ENCODE measurements around the gene RNF207.
A peak's percentile ranks its signal among the peaks of the same experiment; 100 is the strongest.

RNF207 gene

GRCh38 chr1:6175411-6175828 lies 30.5 kb upstream of the RNF207 start:
- DNase-seq, result no peak

GRCh38 chr1:6176779-6177178 lies 29.1 kb upstream of the RNF207 start:
- DNase-seq, result no peak

DNA sequence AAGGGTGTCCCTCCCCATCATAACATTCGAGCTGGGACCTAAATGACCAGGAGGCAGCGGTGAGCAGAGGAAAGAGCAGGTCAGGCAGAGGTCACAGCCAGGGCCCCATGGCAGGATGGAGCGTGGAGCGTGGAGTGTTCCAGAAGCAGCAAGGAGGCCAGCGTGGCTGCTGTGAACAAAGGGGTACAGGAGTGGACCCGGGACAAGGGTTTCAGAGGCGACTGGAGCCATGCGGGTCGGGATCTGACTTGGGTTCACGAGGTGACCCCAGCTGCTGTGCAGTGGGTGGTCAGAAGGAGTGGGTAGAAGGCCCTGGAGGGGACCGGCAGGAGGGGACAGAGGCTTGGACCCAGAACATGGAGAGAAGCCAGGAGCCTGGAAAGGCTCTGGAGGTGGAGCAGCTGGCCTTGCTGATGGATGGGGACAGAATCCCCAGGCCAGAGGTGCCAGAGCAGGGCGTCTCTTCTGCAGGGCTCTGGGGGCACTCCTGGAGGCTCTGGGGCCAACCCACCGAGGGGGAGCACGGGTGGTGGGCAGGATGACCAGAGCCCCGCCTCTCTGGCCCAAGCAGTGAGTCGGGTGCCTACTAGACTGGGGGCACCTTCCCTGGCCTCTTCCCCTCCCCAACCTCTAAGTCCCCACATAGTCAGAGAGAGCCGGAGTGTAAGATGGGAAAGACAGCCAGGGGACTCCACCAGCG lies 28.1 kb upstream of the RNF207 start:
- DNase-seq, result no peak

GRCh38 chr1:6178751-6179563 lies 27.0 kb upstream of the RNF207 start:
- DNase-seq, result no peak

GRCh38 chr1:6179564-6180175 lies 26.2 kb upstream of the RNF207 start:
- no peak for DNase-seq

DNA sequence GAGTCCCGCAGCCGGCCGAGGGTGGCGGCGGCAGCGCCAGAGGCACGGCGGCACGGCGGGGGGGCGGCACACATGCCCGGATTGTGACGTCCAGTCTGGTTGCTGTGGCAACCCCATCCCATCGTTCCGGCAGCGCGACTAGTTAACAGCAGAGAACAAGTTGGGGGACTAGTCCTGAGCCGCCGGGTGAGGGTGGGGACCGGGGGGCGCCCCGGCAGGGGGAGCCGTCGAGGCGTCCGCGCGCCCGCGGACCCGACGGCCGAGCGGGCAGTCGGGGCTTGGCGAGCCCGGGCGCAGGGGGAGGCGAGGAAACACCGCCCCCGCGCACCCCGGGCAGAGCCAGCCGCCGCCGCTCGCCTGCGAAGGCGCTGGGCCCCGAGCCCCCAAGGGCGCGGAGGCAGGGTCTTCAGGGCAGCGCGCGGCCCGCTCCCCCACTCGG lies 25.6 kb upstream of the RNF207 start, which contains the start of gene CHD5:
Gene CHD5 (minus strand): TSS at position 54 of the 439 bp plus-strand sequence. CDS start 298 bp downstream, outside the sequence.
- DNase-seq, result peak; percentile 40

DNA sequence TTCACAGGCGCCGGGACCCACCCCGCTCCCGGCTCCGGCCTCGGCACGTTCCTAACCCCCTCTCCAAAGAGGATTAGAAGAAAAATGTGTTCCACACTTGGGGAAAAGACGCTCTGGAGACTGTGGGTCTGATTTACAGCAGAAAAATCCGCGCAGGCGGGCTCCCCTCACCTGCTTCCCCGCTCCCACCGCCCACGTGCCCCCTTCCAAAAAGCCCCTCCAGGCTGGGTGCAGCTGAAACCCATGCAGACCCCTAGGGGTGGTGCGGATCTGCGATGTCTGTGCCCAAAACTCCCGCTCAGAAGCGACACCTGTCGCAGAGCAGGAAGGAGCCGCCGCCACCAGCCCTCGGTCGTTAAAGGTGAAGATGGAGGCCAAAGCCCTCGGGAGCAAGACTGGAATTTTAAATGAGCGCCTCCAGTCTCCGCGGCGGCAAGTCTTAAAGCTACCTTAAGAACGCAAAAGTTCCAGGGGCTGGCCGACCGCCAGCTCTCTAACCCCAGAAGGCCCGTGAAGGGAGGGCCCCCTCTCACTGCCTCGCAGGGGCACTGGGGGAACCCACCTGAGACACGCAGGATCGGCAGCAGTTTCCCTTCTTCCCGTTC lies 25.1 kb upstream of the RNF207 start:
- peak; percentile 24 for DNase-seq

DNA sequence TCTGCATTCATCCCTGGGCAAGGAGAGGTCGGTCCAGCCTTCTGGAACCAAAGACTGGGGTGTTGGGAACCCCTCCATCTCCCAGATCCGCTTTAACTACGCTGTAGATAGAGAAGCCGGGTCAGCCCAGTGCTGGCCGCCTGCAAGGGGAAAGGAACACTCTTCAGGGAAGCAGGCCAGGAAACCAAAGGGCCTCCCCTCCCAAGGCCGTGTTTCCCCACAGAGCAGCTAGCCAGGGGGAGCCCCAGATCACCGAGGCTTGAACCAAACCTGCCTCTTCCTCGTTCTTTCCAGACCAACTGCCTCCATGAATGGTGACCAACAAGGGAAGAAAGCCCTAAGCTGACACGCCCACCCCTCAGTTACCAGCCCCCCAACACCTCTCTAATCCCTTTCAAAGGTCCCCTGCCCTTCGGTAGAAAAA lies 24.6 kb upstream of the RNF207 start:
- no peak for DNase-seq

DNA sequence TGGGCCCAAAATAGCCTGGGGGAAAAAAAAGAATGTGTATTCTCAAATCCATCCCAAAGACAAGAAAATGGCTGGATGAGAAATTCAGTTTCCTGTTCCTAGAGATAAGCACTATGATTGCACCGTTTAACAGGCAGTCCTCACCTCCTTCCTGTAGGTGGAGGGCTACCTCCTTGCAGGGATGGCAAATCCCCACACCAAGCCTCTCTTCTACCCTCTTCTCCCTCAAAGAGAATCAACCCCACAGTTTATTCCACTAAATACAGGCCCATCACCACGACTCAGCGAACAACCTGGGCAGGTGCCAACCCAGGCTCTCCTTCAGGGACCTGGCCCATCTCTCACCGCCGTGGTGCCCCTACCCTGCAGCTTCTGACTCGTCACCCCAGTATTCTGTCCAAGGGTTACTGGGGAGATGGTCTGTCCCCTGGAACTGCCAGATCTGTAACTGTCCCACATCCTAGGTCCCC lies 22.4 kb upstream of the RNF207 start:
- no peak for DNase-seq

- no peak for DNase-seq
Measured at GRCh38 chr1:6184083-6184783, 21.7 kb upstream of the RNF207 start.

GRCh38 chr1:6185151-6185550 lies 20.8 kb upstream of the RNF207 start:
- no peak for DNase-seq

- no peak for DNase-seq
Measured at GRCh38 chr1:6185635-6186382, 20.1 kb upstream of the RNF207 start.

- DNase-seq, result no peak
Measured at GRCh38 chr1:6188466-6188865, 17.5 kb upstream of the RNF207 start.

DNA sequence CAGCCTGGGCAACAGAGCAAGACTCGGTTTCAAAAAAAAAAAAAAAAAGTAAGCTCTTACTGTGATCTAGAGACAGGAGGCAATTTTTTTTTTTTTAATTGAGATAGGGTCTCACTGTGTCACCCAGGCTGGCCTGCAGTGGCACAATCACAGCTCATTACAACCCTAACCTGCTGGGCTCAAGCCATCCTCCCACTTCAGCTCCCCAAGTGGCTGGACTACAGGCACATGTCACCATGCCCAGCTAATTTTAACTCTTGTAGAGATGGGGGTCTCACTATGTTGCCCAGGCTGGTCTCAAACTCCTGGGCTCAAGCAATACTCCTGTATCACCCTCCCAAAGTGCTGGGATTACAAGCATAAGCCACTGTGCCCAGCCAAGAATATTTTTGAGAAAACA lies 14.0 kb upstream of the RNF207 start:
- no peak for DNase-seq

GRCh38 chr1:6197746-6198427 lies 8.0 kb upstream of the RNF207 start:
- no peak for DNase-seq

GRCh38 chr1:6198646-6199297 lies 7.1 kb upstream of the RNF207 start:
- DNase-seq, result no peak

GRCh38 chr1:6199298-6200187 lies 6.4 kb upstream of the RNF207 start, which contains the start of gene RPL22:
Gene RPL22, minus strand, starts transcription at chr1:6199595. Its CDS starts 22 bp downstream, at chr1:6199573.
- peak; percentile 94 for DNase-seq

- no peak for DNase-seq
Measured at GRCh38 chr1:6200188-6200809, 5.6 kb upstream of the RNF207 start.

DNA sequence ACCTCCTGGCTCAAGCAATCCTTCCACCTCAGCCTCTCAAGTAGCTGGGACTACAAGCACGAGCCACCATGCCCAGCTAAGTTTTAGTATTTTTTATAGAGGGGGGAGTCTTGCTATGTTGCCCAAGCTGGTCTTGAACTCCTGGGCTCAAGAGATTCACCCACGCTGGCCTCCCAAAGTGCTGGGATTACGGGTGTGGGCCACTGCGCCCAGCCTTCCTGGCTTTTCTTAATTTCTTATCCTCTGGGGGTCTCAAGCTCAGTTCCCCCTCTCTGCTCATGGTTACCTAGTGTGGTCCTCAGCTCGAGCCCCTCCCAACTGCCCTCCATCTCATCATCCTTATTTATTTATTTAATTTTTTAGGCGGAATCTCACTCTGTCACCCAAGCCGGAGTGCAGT lies 3.7 kb upstream of the RNF207 start:
- DNase-seq, result no peak

Data from activated T-cell treated with anti-CD3 and anti-CD28 coated beads, Interleukin-2, amount 50 U/mL, for 1 hour (primary cell).